Neural progenitor cell (in vitro differentiated cells): Measurements from ENCODE around the gene REG3G. TPM values are rescaled to one million over a fixed set of nuclear protein-coding genes. Genes with fewer than 3 reads are reported as not detected.
A peak's percentile ranks its signal among the peaks of the same experiment; 100 is the strongest.

Experiments used
- DNase-seq: peaks from one replicate; pipeline ENCODE4 v3.0.0-alpha.2; 2016; ENCODE audit warnings: low spot score
- H2AFZ ChIP-seq: fragments of 200-600 bp; sonication (generic); replicated peaks from 2 replicates; pipeline ENCODE4 v1.6.1; 2016; ENCODE audit warnings: antibody characterized with exemption
- H3F3A ChIP-seq: fragments of 200-600 bp; sonication (generic); 2 replicates; pipeline ENCODE4 v1.6.1; 2016; ENCODE audit warnings: antibody characterized with exemption, low read depth
- H3K27ac ChIP-seq: fragments of 200-600 bp; sonication (generic); 2 replicates; pipeline ENCODE4 v1.5.1; 2016; ENCODE audit warnings: mild to moderate bottlenecking
- H3K27me3 ChIP-seq: fragments of 200-600 bp; sonication (generic); 2 replicates; pipeline ENCODE4 v1.6.1; 2016; ENCODE audit warnings: mild to moderate bottlenecking, moderate library complexity
- H3K36me3 ChIP-seq: fragments of 200-600 bp; sonication (generic); 2 replicates; pipeline ENCODE4 v1.5.1; 2016
- H3K4me1 ChIP-seq: fragments of 200-600 bp; sonication (generic); 2 replicates; pipeline ENCODE4 v1.6.1; 2016; ENCODE audit warnings: mixed run types
- H3K4me2 ChIP-seq: fragments of 200-600 bp; sonication (generic); 2 replicates; pipeline ENCODE4 v1.6.1; 2016
- H3K4me3 ChIP-seq: fragments of 200-600 bp; sonication (generic); 2 replicates; pipeline ENCODE4 v1.5.1; 2016
- H3K79me2 ChIP-seq: fragments of 200-600 bp; sonication (generic); 2 replicates; pipeline ENCODE4 v1.6.1; 2016; ENCODE audit warnings: low read depth
- H3K9ac ChIP-seq: fragments of 200-600 bp; sonication (generic); 2 replicates; pipeline ENCODE4 v1.6.1; 2016
- H3K9me3 ChIP-seq: fragments of 200-600 bp; sonication (generic); 2 replicates; pipeline ENCODE4 v1.5.1; 2016; ENCODE audit warnings: low read depth
- H4K20me1 ChIP-seq: fragments of 200-600 bp; sonication (generic); 2 replicates; pipeline ENCODE4 v1.6.1; 2016; ENCODE audit warnings: low read depth
- H3K27ac Mint-ChIP-seq: 3 replicates; pipeline ENCODE4 v1.8.0; 2021; ENCODE audit warnings: mixed read lengths
- H3K27me3 Mint-ChIP-seq: 2 replicates; pipeline ENCODE4 v1.8.0; 2022; ENCODE audit warnings: low read depth, mild to moderate bottlenecking, inconsistent platforms, moderate library complexity, mixed read lengths; ENCODE audit not compliant: insufficient read depth
- H3K36me3 Mint-ChIP-seq: 3 replicates; pipeline ENCODE4 v1.8.0; 2021; ENCODE audit warnings: mixed read lengths
- H3K4me1 Mint-ChIP-seq: 3 replicates; pipeline ENCODE4 v1.8.0; 2021; ENCODE audit warnings: mixed read lengths
- H3K4me3 Mint-ChIP-seq: 3 replicates; pipeline ENCODE4 v1.8.0; 2021; ENCODE audit warnings: mild to moderate bottlenecking, moderate library complexity, mixed read lengths
- H3K9me3 Mint-ChIP-seq: 3 replicates; pipeline ENCODE4 v1.8.0; 2020; ENCODE audit warnings: mixed read lengths
- EZH2 ChIP-seq: fragments of 200-600 bp; sonication (generic); IDR thresholded peaks from 2 replicates; pipeline ENCODE4 v1.6.1; 2017; ENCODE audit warnings: antibody characterized with exemption, mild to moderate bottlenecking, moderate library complexity
- EZH2phosphoT487 ChIP-seq: fragments of 200-600 bp; sonication (generic); IDR thresholded peaks from 2 replicates; pipeline ENCODE4 v1.6.1; 2017; ENCODE audit warnings: antibody characterized with exemption
- total RNA-seq: library from RNA; depleted of rRNA; stranded (reverse); fragments of >200 nt; gene quantifications from 2 replicates; pipeline ENCODE4 v1.2.3, GENCODE V29; 2015; ENCODE audit warnings: low replicate concordance
- TF ChIP-seq, protein P1 (sequence below): fragments of 200-600 bp; sonication (generic); IDR thresholded peaks from 2 replicates; pipeline ENCODE4 v1.5.1; 2017; ENCODE audit warnings: antibody characterized with exemption, mild to moderate bottlenecking

The REG3G gene
- total RNA-seq, 1 donor from 2014 or later = not detected

DNA sequence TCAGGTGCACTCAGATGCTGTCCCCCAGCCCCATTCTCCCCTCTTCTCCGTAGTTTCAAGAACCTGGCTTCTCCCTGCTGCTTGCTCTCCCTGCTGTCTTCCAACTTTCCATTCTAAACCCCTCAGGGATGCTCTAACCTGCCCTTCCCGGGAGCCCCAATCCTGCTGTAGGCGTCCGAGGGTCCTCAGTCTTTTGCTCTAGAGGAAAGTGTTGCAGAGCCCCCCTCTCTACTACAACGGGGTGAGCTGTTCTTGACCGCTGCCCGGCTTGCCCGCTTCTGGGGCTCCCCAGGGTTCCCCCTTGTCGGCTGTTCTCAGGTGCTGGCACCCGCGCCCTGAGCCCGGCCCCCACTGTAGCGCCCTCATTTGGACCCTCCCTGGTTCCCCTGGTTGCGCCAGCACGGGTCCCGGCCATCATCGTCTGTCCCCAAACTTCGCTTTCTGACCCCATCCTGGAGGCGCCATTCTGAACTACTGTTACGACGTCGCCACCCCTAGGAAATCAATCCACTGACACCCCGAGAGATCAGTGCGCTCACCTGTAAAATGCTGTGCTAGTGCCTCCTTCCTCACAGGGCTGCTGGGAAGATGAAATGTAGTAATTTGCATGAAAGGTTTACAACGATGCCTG lies 31.9 kb upstream of the REG3G start:
- Histone ChIP-seq H3K4me1 (no peaks in the 10 kb centered on the region), H3K36me3 (no peaks in the 10 kb centered on the region), H2AFZ (peak overlapping the region; percentile 71), H3K4me2 (peak overlapping the region; percentile 76), H3K9me3 (no peaks in the 10 kb centered on the region), H3F3A (no peaks in the 10 kb centered on the region), H3K4me3 (peak overlapping the region; percentile 57), H3K79me2 (no peaks in the 10 kb centered on the region), H3K9ac (no peak overlapping the region), H3K27ac (no peak overlapping the region), H4K20me1 (no peaks in the 10 kb centered on the region), H3K27me3 (peaks cover 62% of the 10 kb centered on the region)
- H3K4me3 Mint-ChIP-seq = peak overlapping the region; percentile 84
- peak; percentile 25 for TF ChIP-seq EZH2
- TF ChIP-seq, protein P1, sequence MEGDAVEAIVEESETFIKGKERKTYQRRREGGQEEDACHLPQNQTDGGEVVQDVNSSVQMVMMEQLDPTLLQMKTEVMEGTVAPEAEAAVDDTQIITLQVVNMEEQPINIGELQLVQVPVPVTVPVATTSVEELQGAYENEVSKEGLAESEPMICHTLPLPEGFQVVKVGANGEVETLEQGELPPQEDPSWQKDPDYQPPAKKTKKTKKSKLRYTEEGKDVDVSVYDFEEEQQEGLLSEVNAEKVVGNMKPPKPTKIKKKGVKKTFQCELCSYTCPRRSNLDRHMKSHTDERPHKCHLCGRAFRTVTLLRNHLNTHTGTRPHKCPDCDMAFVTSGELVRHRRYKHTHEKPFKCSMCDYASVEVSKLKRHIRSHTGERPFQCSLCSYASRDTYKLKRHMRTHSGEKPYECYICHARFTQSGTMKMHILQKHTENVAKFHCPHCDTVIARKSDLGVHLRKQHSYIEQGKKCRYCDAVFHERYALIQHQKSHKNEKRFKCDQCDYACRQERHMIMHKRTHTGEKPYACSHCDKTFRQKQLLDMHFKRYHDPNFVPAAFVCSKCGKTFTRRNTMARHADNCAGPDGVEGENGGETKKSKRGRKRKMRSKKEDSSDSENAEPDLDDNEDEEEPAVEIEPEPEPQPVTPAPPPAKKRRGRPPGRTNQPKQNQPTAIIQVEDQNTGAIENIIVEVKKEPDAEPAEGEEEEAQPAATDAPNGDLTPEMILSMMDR = no peak
- no peaks in the 10 kb centered on the region for H3K9me3 Mint-ChIP-seq
- H3K36me3 Mint-ChIP-seq = no peaks in the 10 kb centered on the region
- no peak for DNase-seq
- H3K27me3 Mint-ChIP-seq = peaks cover 34% of the 10 kb centered on the region
- H3K4me1 Mint-ChIP-seq = peaks cover 8% of the 10 kb centered on the region
- no peak overlapping the region for H3K27ac Mint-ChIP-seq

DNA sequence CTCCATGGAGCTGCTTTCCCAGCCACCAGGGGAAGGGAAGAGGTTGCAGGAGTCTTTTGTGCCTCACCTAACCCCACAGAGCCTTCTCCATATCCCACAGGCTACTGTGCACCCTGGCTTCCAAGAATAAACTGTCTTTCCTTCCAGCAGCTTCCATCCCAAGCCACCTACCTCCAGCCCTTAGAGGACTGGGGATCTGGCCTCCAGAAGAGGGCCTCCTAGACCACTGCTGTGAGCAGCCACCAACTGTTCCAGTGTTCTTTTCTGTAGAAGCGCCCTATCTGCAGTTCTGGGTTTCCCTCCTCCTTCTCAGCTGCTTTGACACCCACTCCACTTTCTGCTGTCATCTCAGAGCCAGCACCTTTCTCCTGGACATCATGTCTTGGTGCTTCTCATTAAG lies 30.7 kb upstream of the REG3G start:
- Mint-ChIP-seq H3K27ac (no peak overlapping the region), H3K9me3 (no peaks in the 10 kb centered on the region), H3K4me1 (peaks cover 8% of the 10 kb centered on the region), H3K4me3 (no peak overlapping the region), H3K27me3 (peaks cover 35% of the 10 kb centered on the region), H3K36me3 (no peaks in the 10 kb centered on the region)
- H3K79me2 ChIP-seq = no peaks in the 10 kb centered on the region
- H2AFZ ChIP-seq = no peak overlapping the region
- DNase-seq = no peak
- H3K4me2 ChIP-seq = no peak overlapping the region
- no peak overlapping the region for H3K4me3 ChIP-seq
- TF ChIP-seq, protein P1 = no peak
- no peak for TF ChIP-seq EZH2phosphoT487
- no peak for TF ChIP-seq EZH2
- H3K9ac ChIP-seq = no peak overlapping the region
- H3K9me3 ChIP-seq = no peaks in the 10 kb centered on the region
- no peaks in the 10 kb centered on the region for H3K36me3 ChIP-seq
- H3K4me1 ChIP-seq = no peaks in the 10 kb centered on the region
- no peaks in the 10 kb centered on the region for H3F3A ChIP-seq
- no peak overlapping the region for H3K27ac ChIP-seq
- H4K20me1 ChIP-seq = no peaks in the 10 kb centered on the region
- peaks cover 62% of the 10 kb centered on the region for H3K27me3 ChIP-seq

DNA sequence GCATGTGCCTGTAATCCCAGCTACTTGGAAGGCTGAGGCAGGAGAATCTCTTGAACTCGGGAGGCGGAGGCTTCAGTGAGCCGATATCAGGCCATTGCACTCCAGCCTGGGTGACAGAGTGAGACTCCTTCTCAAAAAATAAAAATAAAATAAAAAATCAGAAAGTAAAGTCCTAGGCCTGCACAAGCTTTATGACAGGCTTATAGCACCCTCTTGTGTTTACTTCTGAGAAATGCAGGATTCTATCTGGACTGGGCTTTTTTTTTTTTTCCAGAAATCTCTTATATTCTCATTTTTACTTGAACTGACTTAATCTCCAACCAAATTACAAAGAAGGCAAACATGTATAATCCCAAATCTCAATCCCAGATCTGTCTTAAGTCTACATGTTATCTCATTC lies 26.1 kb upstream of the REG3G start:
- Histone ChIP-seq H3K36me3 (no peaks in the 10 kb centered on the region), H3K9me3 (no peaks in the 10 kb centered on the region), H4K20me1 (no peaks in the 10 kb centered on the region), H3F3A (no peaks in the 10 kb centered on the region), H3K9ac (no peak overlapping the region), H3K79me2 (no peaks in the 10 kb centered on the region), H3K4me2 (no peak overlapping the region), H3K4me1 (no peaks in the 10 kb centered on the region), H3K27ac (no peak overlapping the region), H3K4me3 (no peak overlapping the region), H3K27me3 (peaks cover 26% of the 10 kb centered on the region), H2AFZ (no peak overlapping the region)
- H3K4me3 Mint-ChIP-seq = no peak overlapping the region
- no peaks in the 10 kb centered on the region for H3K4me1 Mint-ChIP-seq
- H3K9me3 Mint-ChIP-seq = no peaks in the 10 kb centered on the region
- no peak overlapping the region for H3K27ac Mint-ChIP-seq
- peak; percentile 31 for DNase-seq
- H3K27me3 Mint-ChIP-seq = peaks cover 11% of the 10 kb centered on the region
- no peaks in the 10 kb centered on the region for H3K36me3 Mint-ChIP-seq
- TF ChIP-seq EZH2phosphoT487 (no peak), EZH2 (no peak)
- TF ChIP-seq, protein P1 = peak; percentile 63
